Measurements from ENCODE around the gene KCNH3.

GRCh38 chr12:49557917-49558215 lies 19.0 kb downstream of the KCNH3 start:
- no peak for TF ChIP-seq CTCF (IDR thresholded peaks at IDR 0.05)
- TF ChIP-seq POLR2A (IDR thresholded peaks at IDR 0.05) = no peak

Measured in Peyer's patch (tissue), 4 donors.